ENCODE measurements around the gene PDCD11. TPM values are rescaled to one million over a fixed set of nuclear protein-coding genes. Genes with fewer than 3 reads are reported as not detected.
"Not testable (repeated sequence)": the region's sequence is repeated elsewhere in the genome, so short reads cannot be mapped to it uniquely, and the experiment has no call there.

PDCD11 gene, protein sequence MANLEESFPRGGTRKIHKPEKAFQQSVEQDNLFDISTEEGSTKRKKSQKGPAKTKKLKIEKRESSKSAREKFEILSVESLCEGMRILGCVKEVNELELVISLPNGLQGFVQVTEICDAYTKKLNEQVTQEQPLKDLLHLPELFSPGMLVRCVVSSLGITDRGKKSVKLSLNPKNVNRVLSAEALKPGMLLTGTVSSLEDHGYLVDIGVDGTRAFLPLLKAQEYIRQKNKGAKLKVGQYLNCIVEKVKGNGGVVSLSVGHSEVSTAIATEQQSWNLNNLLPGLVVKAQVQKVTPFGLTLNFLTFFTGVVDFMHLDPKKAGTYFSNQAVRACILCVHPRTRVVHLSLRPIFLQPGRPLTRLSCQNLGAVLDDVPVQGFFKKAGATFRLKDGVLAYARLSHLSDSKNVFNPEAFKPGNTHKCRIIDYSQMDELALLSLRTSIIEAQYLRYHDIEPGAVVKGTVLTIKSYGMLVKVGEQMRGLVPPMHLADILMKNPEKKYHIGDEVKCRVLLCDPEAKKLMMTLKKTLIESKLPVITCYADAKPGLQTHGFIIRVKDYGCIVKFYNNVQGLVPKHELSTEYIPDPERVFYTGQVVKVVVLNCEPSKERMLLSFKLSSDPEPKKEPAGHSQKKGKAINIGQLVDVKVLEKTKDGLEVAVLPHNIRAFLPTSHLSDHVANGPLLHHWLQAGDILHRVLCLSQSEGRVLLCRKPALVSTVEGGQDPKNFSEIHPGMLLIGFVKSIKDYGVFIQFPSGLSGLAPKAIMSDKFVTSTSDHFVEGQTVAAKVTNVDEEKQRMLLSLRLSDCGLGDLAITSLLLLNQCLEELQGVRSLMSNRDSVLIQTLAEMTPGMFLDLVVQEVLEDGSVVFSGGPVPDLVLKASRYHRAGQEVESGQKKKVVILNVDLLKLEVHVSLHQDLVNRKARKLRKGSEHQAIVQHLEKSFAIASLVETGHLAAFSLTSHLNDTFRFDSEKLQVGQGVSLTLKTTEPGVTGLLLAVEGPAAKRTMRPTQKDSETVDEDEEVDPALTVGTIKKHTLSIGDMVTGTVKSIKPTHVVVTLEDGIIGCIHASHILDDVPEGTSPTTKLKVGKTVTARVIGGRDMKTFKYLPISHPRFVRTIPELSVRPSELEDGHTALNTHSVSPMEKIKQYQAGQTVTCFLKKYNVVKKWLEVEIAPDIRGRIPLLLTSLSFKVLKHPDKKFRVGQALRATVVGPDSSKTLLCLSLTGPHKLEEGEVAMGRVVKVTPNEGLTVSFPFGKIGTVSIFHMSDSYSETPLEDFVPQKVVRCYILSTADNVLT (N-terminal part only)
- 10 to 100 TPM; 31.2 to 40.7 (median 36.3) TPM for polyA plus RNA-seq (ENCODE audit: insufficient read length in 4 of 4)

DNA sequence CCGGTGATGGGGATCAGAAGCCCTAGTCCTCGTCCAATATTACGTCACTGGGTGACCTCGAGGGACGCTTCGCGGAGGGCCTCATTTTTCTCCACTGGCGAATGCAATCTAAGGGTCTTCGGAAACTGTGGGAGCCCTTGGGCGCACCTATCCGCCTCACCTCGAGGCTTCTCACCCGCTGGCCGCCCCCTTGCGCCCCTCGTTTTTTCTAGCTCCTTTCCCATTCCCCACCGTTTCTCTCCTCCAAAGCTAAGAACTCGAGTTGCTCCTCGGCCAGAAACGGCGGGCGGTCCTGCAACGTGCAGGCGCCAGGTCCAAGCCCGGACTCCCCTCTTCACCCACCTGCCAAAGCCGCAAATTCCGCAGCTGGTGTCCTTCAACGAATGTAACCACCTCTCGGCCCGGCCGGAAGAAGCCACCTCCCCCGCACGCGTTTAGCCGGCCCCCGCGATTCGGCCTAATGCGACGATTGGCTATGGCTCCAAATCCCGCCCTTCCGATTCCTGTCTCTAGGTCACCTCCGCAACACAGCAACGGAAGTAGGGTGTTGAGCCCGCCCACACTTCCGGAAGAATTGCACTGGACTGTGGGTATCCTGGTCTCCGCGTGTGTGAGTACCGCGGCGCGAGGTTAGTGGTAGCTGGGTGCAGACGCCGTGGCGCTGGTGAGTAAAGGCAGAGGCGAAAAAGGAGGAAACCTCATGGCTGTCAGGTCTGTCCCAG lies at the start of gene PDCD11, which contains the start of gene ATP5MK:
Gene PDCD11, plus strand, starts transcription at position 560 of the 722 bp plus-strand sequence. CDS start 1,801 bp downstream, outside the sequence.
Gene ATP5MK, minus strand, starts transcription at position 409 of the 722 bp plus-strand sequence. CDS start 4,018 bp downstream, outside the sequence.
- DNase-seq (ENCODE audit: low read depth in 4 of 4, low spot score in 2 of 4) = peak; percentile 92 to 98 (median 96)

DNA sequence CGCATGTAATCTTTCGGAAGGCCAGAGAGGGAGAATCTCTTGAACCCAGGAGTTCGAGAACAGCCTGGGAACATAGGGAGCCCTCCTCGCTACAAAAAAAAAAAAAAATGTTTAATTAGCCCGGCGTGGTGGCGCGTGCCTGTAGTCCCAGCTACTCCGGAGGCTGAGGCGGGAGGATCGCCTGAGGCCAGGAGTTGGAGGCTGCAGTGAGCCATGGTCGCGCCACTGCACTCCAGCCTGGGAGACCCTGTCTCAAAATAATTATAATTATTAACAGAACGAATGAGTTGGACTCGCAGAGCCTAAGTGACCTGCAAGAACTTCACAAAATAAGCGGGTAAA lies 46.3 kb upstream of the PDCD11 start:
- DNase-seq (ENCODE audit: low read depth in 4 of 4, low spot score in 2 of 4) = no peak

DNA sequence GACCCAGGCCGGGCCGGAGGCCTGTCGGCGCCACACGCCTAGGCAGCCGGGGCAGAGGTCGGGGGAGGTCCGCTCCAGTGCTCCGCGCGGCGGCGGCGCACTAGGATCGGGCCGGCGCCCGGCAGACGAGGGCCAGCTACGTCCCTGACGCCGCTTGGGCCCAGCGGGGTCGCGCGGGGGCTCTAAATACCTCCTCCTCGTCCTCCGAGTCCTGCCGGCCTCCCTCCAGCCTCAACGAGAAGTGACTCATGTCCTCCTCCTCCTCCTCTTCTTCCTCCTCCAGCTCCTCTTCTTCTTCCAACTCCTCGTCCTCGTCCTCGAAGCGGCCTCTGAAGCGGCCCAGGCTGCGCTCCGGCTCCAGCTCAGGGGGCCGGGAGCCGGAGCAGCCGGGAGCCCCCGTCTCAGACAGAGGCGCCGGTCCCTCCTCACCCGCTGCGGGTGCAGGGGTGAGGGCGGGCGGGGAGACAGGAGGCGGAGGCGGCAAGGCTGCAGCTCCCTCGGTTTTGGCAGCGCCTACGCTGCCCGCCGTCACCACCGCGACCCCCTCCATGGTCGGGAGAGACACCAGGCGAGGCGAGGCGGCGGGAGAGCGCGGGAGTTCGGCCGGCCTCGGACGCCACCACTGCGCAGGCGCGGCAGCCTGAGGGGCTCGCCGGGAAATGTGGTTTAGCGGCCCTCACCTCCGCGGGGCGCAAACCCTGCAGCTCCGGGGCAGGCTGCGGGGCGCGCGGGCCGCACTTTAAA lies 45.7 kb upstream of the PDCD11 start, which contains the start of gene PCGF6:
Gene PCGF6, minus strand, starts transcription at position 624 of the 744 bp plus-strand sequence. Its CDS starts 74 bp downstream, at position 550.
- peak; percentile 70 to 78 (median 74) for DNase-seq (ENCODE audit: low read depth in 4 of 4, low spot score in 2 of 4)

DNA sequence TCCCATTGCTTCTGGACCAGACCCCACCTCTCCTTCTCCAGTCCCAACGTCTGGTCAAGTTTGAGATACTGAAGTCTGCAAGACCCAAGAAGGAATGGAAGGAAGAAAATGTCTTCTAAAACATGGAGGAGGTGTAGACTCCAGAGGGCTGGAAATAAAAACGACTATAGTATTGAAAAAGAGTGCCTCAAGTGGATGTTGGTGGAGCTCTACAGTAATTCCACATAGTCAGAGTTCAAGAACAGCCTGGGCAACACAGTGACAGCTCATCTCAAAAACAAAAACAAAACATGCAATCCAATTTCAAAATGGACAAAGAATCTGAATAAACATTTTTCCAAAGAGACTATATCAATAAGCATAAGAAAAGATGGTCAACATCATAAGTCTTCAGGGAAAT lies 43.1 kb upstream of the PDCD11 start:
- DNase-seq (ENCODE audit: low read depth in 4 of 4, low spot score in 2 of 4) = no peak

DNA sequence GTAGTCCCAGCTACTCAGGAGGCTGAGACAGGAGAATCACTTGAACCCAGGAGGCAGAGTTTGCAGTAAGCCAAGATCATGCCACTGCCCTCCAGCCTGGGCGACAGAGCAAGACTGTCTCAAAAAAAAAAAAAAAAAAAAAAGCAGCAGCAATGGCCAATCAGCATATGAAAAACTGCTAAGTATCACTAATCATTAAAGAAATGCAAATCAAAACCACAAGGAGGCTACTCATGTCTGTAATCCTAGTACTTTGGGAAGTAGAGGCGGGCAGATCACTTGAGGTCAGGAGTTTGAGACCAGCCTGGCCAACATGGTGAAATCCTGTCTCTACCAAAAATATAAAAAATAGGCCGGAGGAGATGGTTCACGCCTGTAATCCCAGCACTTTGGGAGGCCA lies 41.9 kb upstream of the PDCD11 start:
- DNase-seq (ENCODE audit: low read depth in 4 of 4, low spot score in 2 of 4) = not testable (repeated sequence)

DNA sequence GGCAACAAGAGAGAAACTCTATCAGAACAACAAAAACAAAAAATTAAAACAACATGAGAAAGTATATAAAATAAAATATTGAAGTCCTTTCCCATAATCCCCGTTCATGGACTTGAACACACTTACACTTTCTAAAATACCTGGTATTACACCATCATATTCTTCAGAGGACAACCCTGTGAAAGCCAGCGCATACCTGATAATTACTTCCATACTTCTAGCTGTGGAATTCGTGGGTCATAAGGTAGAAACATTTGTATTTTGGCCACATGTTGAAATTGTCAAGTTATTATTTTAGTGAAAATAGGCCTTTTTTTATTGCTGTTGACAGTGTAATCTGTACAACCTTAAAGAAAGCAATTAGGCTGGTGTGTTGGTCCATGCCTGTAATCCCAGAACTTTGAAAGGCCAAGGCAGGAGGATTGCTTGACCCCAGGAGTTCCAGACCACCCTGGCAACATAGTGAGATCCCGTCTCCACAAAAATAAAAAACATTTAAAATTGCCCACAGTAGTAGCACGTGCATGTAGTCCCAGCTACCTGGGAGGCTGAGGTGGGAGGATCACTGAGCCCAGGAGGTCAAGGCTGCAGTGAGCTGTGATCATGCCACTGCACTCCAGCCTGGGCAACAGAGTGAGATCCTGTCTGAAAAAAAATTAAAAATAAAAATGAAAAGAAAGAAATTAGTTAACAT lies 40.4 kb upstream of the PDCD11 start:
- no peak for DNase-seq (ENCODE audit: low read depth in 4 of 4, low spot score in 2 of 4)

DNA sequence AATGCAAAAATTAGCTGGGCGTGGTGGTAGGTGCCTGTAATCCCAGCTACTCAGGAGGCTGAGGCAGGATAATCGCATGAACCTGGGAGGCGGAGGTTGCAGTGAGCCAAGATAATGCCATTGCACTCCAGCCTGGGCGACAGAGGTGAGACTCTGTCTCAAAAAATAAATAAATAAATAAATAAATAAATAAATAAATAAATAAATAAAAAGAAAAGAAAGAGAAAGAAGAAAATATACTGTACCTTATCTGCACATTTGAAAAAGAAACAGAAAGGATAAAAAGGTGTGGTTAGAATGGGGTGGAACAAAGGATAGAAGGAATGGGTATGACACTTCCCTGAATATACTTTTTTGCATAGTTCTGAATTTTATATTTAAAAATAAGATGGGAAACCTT lies 36.9 kb upstream of the PDCD11 start:
- DNase-seq (ENCODE audit: low read depth in 4 of 4, low spot score in 2 of 4) = not testable (repeated sequence)

DNA sequence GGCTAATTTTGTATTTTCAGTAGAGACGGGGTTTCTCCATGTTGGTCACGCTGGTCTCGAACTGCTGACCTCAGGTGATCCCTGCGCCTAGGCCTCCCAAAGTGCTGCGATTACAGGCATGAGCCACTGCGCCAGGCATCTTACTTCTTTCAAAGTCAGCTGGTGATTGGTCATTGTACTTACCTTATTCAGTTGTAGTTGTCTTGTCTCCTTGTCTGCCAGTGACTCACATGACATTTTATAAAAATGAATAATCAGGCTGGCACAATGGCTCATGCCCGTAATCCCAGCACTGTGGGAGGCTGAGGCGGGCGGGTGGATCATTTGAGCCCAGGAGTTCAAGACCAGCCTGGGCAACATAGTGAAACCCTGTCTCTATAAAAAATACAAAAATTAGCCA lies 35.6 kb upstream of the PDCD11 start:
- not testable (repeated sequence) for DNase-seq (ENCODE audit: low read depth in 4 of 4, low spot score in 2 of 4)

DNA sequence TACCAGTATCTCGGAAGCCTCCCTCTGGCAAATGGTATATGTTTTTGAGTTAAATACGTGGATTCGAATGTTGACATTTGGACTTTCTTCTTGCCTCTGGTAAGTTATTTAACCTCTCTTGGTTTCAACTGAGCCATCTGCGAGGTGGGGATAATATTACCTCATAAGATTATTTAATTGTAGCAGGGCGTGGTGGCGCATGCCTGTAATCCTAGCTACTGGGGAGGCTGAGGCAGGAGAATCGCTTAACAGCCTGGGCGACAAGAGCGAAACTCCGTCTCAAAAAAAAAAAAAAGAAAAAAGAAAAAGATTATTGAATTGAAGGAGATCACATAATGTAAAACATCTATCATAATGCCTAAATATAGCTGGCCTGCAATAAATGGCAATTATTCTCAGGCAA lies 29.0 kb upstream of the PDCD11 start:
- no peak for DNase-seq (ENCODE audit: low read depth in 4 of 4, low spot score in 2 of 4)

DNA sequence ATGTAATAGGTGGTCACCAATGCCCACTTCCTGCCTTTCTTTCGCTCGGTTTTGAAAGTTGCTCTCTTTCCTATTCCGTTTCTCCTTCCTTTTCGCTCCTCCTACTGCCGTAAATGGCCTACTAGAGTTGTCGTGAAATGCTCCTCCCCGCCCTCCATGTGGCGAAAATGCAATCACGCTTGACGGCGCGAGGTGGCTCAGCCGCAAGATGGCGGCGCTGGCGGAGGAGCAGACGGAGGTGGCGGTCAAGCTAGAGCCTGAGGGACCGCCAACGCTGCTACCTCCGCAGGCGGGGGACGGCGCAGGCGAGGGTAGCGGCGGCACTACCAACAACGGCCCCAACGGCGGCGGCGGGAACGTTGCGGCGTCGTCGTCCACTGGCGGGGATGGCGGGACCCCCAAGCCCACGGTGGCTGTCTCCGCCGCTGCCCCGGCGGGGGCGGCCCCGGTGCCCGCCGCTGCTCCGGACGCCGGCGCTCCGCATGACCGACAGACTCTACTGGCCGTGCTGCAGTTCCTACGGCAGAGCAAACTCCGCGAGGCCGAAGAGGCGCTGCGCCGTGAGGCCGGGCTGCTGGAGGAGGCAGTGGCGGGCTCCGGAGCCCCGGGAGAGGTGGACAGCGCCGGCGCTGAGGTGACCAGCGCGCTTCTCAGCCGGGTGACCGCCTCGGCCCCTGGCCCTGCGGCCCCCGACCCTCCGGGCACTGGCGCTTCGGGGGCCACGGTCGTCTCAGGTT lies 28.5 kb upstream of the PDCD11 start, which contains the start of gene TAF5:
Gene TAF5, plus strand, starts transcription at position 195 of the 737 bp plus-strand sequence. Its CDS starts 14 bp downstream, at position 209.
- peak; percentile 79 to 96 (median 88) for DNase-seq (ENCODE audit: low read depth in 4 of 4, low spot score in 2 of 4)

DNA sequence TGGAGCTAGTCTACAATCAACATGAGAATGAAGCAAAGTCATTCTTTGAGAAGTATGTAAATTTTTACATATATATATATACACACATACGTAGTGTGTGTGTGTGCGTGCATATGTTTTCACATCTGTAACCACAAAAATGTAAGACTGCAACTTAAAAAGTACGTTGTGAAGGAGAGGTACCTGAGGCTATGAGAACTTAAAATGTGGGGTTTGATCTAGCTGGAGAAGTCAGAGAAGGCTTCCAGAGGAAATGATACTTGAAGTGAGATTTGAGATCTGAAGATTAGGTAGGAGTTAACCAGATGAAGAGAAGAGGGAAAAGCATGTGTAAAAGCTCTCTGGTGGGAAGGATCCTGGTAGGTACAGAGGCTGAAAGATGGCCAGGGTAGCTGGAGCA lies 22.9 kb upstream of the PDCD11 start:
- no peak for DNase-seq (ENCODE audit: low read depth in 4 of 4, low spot score in 2 of 4)

DNA sequence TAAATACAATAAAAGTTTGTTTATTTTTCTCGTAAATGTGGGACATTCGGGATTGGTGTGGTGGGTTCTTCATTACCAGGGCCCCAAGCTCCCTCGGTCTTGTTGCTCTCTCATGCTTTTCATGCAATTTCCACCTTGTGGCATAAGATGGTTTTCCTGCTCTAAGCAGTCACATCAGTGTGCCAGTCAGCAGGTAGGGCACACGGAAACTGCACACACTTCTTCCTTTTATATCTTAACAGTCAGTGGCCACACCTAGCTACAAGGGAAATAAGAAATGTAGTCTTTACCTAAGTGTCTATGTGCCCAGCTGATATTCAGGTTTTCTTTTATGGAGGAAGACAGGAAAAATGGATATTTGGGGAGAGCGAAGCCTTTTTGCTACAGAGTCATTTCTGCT lies 22.2 kb upstream of the PDCD11 start:
- DNase-seq (ENCODE audit: low read depth in 4 of 4, low spot score in 2 of 4) = no peak

DNA sequence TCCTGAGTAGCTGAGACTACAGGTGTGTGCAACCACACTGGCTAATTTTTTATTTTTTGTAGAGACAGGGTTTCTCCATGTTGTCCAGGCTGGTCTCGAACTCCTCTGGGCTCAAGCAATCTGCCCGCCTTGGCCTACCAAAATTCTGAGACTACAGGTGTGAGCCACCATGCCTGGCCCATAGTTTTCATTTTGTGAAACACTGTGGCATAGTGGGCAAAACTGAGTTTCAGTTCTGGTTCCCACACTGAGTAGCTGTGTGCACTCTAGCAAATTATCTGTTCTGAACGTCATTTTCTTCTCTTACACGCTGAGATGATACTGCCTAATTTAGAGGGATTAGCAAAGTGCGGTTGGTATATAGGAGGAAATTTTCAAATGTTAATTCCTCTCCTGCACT lies 13.7 kb upstream of the PDCD11 start:
- no peak for DNase-seq (ENCODE audit: low read depth in 4 of 4, low spot score in 2 of 4)

DNA sequence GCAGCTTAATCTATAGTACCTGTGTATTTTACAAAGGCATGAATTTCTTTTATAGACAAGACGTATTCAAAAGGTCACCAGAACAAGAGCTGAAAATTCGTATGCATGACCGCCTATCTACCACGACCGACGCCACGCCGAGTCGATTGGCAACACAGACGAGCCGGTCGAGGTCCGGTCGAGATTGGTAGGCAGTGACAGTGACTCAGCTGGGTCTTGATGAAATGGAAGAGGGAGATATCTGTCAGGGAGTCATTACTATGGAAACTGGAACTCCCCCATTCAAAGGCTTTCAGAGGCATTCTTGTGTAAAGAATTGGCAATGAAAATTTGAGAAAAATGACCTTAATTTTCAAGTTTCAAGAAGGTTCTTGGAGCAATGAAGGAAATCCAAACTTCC lies 2.2 kb upstream of the PDCD11 start:
- no peak for DNase-seq (ENCODE audit: low read depth in 4 of 4, low spot score in 2 of 4)

DNA sequence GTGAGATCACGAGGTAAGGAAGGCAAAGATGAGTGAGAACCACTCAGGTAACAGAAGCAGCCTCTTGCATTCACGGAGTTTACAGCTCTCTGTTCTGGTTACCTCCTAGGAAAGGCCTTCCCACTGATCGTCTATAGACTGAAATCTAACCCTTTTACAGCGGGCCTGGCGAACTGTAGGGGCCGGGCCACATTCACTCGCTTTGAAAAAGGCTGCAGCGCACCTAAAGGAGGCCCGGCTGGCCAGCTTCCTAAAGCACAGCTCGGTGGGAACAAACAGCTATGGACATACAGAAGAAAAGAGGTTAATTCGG lies 716 bp upstream of the PDCD11 start:
- peak in 2 of 4 donors; percentile 3 to 4 for DNase-seq (ENCODE audit: low read depth in 4 of 4, low spot score in 2 of 4)

DNA sequence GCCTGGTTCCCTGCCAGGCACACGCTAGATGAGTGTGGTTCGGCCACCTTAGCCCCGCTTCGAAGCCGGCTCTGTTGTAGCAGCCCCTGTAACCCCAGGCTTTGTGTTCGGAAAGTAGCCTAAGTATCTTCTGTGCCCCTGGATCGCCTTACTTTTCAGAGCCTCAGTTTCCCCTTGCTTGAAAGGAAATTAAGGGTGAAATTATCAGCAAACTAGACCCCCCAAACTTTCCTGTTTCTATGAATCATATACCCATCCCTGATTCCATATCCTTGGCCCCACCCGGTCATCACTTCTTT lies 312 bp downstream of the PDCD11 start:
- DNase-seq (ENCODE audit: low read depth in 4 of 4, low spot score in 2 of 4) = peak in 1 of 4 donors; percentile 9

DNA sequence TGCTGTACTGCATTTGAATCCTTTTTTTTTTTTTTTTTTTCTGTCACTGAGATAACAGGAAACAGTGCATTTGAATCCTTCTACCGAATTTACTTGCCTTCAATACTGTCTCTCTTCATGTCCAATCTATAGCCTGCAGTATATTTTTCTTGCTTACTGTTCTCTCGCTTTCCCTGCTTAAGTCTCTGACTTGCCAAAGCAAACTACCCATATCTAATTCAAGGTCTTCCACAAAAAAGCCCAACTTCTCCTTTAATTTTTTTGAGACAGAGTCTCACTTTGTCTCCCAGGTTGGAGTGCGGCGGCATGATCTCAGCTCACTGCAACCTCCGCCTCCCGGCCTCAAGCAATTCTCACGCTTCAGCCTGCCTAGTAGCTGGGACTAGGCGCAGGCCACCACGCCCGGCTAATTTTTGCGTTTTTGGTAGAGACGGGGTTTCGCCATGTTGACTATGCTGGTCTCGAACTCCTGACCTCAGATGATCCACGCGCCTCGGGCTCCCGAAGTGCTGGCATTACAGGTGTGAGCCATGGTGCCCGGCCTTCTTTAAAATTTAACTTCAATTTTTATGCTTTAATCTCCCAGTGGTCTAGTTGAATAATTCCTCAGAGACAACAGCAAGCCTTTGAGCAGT lies 882 bp downstream of the PDCD11 start:
- no peak for DNase-seq (ENCODE audit: low read depth in 4 of 4, low spot score in 2 of 4)

DNA sequence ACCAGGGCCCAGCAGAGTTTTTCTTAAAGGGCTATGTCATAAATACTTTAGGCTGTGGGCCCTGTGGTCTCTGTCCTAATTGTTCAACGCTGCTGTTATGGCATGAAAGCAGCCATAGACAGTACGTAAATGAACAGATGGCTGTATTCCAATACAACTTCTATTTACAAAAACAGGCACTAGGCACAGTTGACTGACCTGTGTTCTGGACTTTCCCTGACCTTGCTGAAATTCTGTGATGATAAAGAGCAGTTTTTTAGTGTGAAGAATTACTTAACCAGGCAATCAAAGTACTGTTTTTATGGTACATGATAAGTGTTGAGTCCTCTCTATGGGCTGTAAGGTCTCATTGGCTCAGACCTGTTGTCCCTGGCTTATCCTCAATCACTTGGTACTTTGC lies 17.1 kb downstream of the PDCD11 start:
- DNase-seq (ENCODE audit: low read depth in 4 of 4, low spot score in 2 of 4) = no peak
